Smooth muscle cell (in vitro differentiated cells): Measurements from ENCODE around the gene XRN1. TPM values are rescaled to one million over a fixed set of nuclear protein-coding genes. Genes with fewer than 3 reads are reported as not detected.

ENCODE experiments used
- DNase-seq: peaks from one replicate; lab custom pipeline; 2025; ENCODE audit not compliant: unreplicated experiment; lab: John Stamatoyannopoulos, UW
- H2AFZ ChIP-seq: fragments of 200-600 bp; sonication (generic); 2 replicates; pipeline ENCODE4 v1.6.0; 2016; ENCODE audit warnings: antibody characterized with exemption, low read depth, mild to moderate bottlenecking
- H3F3A ChIP-seq: fragments of 200-600 bp; sonication (generic); 2 replicates; pipeline ENCODE4 v1.6.0; 2017; ENCODE audit warnings: antibody characterized with exemption, low read depth
- H3K27ac ChIP-seq: fragments of 200-600 bp; sonication (generic); 2 replicates; pipeline ENCODE4 v1.5.1; 2016; ENCODE audit warnings: low read depth, mild to moderate bottlenecking
- H3K27me3 ChIP-seq: fragments of 200-600 bp; sonication (generic); 2 replicates; pipeline ENCODE4 v1.6.1; 2016; ENCODE audit warnings: low read depth, mild to moderate bottlenecking
- H3K36me3 ChIP-seq: fragments of 200-600 bp; sonication (generic); 2 replicates; pipeline ENCODE4 v1.5.1; 2016; ENCODE audit warnings: low read depth
- H3K4me1 ChIP-seq: fragments of 200-600 bp; sonication (generic); 2 replicates; pipeline ENCODE4 v1.5.1; 2016; ENCODE audit warnings: low read depth
- H3K4me2 ChIP-seq: fragments of 200-600 bp; sonication (generic); 2 replicates; pipeline ENCODE4 v1.6.0; 2016; ENCODE audit warnings: mild to moderate bottlenecking
- H3K4me3 ChIP-seq: fragments of 200-600 bp; sonication (generic); 2 replicates; pipeline ENCODE4 v1.5.1; 2016; ENCODE audit warnings: mild to moderate bottlenecking
- H3K79me2 ChIP-seq: fragments of 200-600 bp; sonication (generic); 2 replicates; pipeline ENCODE4 v1.6.0; 2016; ENCODE audit warnings: low read depth, mild to moderate bottlenecking
- H3K9ac ChIP-seq: fragments of 200-600 bp; sonication (generic); 2 replicates; pipeline ENCODE4 v1.6.0; 2016; ENCODE audit warnings: low read depth
- H3K9me3 ChIP-seq: fragments of 200-600 bp; sonication (generic); replicated peaks from 2 replicates; pipeline ENCODE4 v1.5.1; 2016; ENCODE audit warnings: low read depth
- H4K20me1 ChIP-seq: fragments of 200-600 bp; sonication (generic); 2 replicates; pipeline ENCODE4 v1.6.0; 2016; ENCODE audit warnings: low read depth
- CTCF ChIP-seq: fragments of 200-600 bp; sonication (generic); IDR thresholded peaks from 2 replicates; pipeline ENCODE4 v1.5.1; 2017; ENCODE audit warnings: borderline replicate concordance, mild to moderate bottlenecking, antibody characterized with exemption; ENCODE audit not compliant: insufficient read depth, poor library complexity, severe bottlenecking
- WGBS: methylation state at CpG from one replicate; pipeline ENCODE4 v1.1.7; 2016; ENCODE audit warnings: low lambda C conversion rate; 5-methylcytosine and 5-hydroxymethylcytosine counted together
- polyA plus RNA-seq: library from polyadenylated mRNA; unstranded; fragments of >200 nt; fragmentation: Nextera tagmentation; extraction: Ambion mirVana; gene quantifications from 2 replicates; pipeline ENCODE4 v1.2.1, GENCODE V29; 2016
- total RNA-seq: library from RNA; depleted of rRNA; stranded (reverse); fragments of >200 nt; gene quantifications from 2 replicates; pipeline ENCODE4 v1.2.3, GENCODE V29; 2014

The XRN1 gene
- total and polyA plus RNA-seq, 2 experiments from 2014 or later, result 7.5 to 37.1 TPM

GRCh38 chr3:142296507-142296906 lies 151.3 kb downstream of the XRN1 start:
- Histone ChIP-seq H3K9ac (no peak overlapping the region), H4K20me1 (no peaks in the 10 kb centered on the region), H3K9me3 (no peaks in the 10 kb centered on the region), H3K4me1 (no peaks in the 10 kb centered on the region), H3K4me2 (no peak overlapping the region), H2AFZ (no peak overlapping the region), H3K27me3 (no peaks in the 10 kb centered on the region), H3K27ac (no peak overlapping the region), H3K79me2 (no peaks in the 10 kb centered on the region), H3K4me3 (no peak overlapping the region), H3F3A (no peaks in the 10 kb centered on the region), H3K36me3 (no peaks in the 10 kb centered on the region)
- WGBS, result 92% methylated on average over 1 of the region's 1 CpG
- TF ChIP-seq CTCF, result no peak
- no peak for DNase-seq

DNA sequence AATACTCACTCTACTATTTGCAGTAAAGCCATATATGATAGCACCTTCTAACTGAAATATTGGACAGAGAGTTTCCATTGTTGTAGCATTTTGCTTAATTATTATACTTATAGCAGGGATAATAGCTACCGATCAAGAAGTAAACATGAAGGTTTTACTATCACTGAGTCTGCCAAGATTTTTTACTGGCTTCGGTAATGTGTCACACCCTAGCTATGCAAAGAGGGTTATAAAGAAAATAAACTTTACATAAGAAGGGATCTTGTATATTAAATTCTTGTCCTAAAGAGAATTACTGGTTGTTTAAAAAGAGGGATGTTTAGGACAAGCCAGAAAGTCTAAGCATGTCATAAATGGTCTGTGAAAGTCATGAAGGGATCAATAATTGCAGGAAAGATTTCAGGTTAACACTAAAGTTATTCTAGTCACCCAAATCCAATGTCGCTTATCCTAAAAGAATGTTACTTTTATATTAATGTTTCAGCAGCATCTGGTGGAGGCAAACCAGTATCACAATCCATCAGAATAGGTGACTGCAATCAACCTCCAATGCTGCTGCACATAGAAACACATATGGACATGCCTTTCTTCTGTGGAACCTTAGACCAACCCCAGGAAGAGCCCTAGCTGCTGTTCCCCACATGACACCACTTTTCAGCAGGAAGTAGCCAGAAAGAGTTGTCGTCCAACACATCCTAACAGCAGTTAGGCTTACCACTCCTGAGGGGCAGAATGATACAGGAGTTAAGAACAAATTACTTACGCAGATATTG lies 159.8 kb downstream of the XRN1 start:
- Histone ChIP-seq H3K9ac (no peak overlapping the region), H3K4me1 (no peaks in the 10 kb centered on the region), H3K27ac (no peak overlapping the region), H2AFZ (no peak overlapping the region), H3F3A (no peaks in the 10 kb centered on the region), H3K4me3 (no peak overlapping the region), H3K79me2 (no peaks in the 10 kb centered on the region), H4K20me1 (no peaks in the 10 kb centered on the region), H3K36me3 (no peaks in the 10 kb centered on the region), H3K9me3 (no peaks in the 10 kb centered on the region), H3K27me3 (no peaks in the 10 kb centered on the region), H3K4me2 (no peak overlapping the region)
- 97% methylated on average over 5 of the region's 5 CpGs for WGBS
- DNase-seq, result no peak
- TF ChIP-seq CTCF, result no peak

DNA sequence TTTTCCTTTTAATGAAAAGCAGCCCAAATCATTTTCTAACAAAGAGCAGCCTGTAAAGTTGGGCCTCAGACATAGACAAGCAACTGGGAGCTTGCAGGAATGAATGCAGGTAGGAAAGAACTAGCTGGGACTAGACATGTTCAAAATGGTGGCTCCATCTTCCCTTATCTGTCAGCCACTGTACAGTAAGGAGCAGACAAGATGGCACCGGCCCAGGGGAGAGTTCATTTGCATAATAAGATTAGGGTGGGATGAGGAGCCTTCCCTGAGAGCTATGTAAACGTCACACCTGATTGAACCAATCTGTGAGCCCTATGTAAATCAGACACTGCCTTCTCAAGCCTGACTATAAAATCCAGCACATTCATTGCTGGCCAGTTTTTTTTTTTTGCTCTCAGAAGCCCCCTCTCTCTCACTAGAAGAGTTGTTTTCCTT lies 162.7 kb downstream of the XRN1 start:
- no peak overlapping the region for H3K4me2 ChIP-seq
- H3K9me3 ChIP-seq, result no peaks in the 10 kb centered on the region
- no peaks in the 10 kb centered on the region for H3K79me2 ChIP-seq
- TF ChIP-seq CTCF, result no peak
- H3K27ac ChIP-seq, result no peak overlapping the region
- DNase-seq, result no peak
- H2AFZ ChIP-seq, result no peak overlapping the region
- 85% methylated on average over 2 of the region's 2 CpGs for WGBS
- H3F3A ChIP-seq, result no peaks in the 10 kb centered on the region
- H4K20me1 ChIP-seq, result no peaks in the 10 kb centered on the region
- no peaks in the 10 kb centered on the region for H3K36me3 ChIP-seq
- no peaks in the 10 kb centered on the region for H3K4me1 ChIP-seq
- no peak overlapping the region for H3K4me3 ChIP-seq
- H3K27me3 ChIP-seq, result no peaks in the 10 kb centered on the region
- no peak overlapping the region for H3K9ac ChIP-seq

GRCh38 chr3:142282503-142282902 lies 165.3 kb downstream of the XRN1 start:
- Histone ChIP-seq H3K27ac (no peak overlapping the region), H3K4me3 (no peak overlapping the region), H3F3A (no peaks in the 10 kb centered on the region), H4K20me1 (no peaks in the 10 kb centered on the region), H2AFZ (no peak overlapping the region), H3K27me3 (no peaks in the 10 kb centered on the region), H3K9me3 (no peaks in the 10 kb centered on the region), H3K79me2 (no peaks in the 10 kb centered on the region), H3K4me2 (no peak overlapping the region), H3K4me1 (no peaks in the 10 kb centered on the region), H3K9ac (no peak overlapping the region), H3K36me3 (no peaks in the 10 kb centered on the region)
- no peak for DNase-seq
- no peak for TF ChIP-seq CTCF
- 91% methylated on average over 4 of the region's 4 CpGs for WGBS
